ENCODE measurements around the gene ERLEC1.

ERLEC1 gene

GRCh38 chr2:53865264-53865663 lies 78.4 kb downstream of the ERLEC1 start:
- H3K36me3 ChIP-seq: peaks cover 5% of the 10 kb centered on the region
- no peaks in the 10 kb centered on the region for H3K27me3 ChIP-seq
- DNase-seq: no peak
- no peak overlapping the region for H3K4me3 ChIP-seq (ENCODE audit: low read depth, low read length)
- TF ChIP-seq, protein P1, sequence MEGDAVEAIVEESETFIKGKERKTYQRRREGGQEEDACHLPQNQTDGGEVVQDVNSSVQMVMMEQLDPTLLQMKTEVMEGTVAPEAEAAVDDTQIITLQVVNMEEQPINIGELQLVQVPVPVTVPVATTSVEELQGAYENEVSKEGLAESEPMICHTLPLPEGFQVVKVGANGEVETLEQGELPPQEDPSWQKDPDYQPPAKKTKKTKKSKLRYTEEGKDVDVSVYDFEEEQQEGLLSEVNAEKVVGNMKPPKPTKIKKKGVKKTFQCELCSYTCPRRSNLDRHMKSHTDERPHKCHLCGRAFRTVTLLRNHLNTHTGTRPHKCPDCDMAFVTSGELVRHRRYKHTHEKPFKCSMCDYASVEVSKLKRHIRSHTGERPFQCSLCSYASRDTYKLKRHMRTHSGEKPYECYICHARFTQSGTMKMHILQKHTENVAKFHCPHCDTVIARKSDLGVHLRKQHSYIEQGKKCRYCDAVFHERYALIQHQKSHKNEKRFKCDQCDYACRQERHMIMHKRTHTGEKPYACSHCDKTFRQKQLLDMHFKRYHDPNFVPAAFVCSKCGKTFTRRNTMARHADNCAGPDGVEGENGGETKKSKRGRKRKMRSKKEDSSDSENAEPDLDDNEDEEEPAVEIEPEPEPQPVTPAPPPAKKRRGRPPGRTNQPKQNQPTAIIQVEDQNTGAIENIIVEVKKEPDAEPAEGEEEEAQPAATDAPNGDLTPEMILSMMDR (IDR thresholded peaks at IDR 0.05; ENCODE audit: low read depth, low read length): no peak
- H3K4me1 ChIP-seq: no peaks in the 10 kb centered on the region
- no peaks in the 10 kb centered on the region for H3K9me3 ChIP-seq

GRCh38 chr2:53865962-53866361 lies 79.1 kb downstream of the ERLEC1 start:
- TF ChIP-seq, protein P1 (IDR thresholded peaks at IDR 0.05; ENCODE audit: low read depth, low read length): no peak
- H3K9me3 ChIP-seq: no peaks in the 10 kb centered on the region
- no peaks in the 10 kb centered on the region for H3K27me3 ChIP-seq
- no peaks in the 10 kb centered on the region for H3K4me1 ChIP-seq
- H3K4me3 ChIP-seq (ENCODE audit: low read depth, low read length): no peak overlapping the region
- peaks cover 5% of the 10 kb centered on the region for H3K36me3 ChIP-seq
- no peak for DNase-seq

DNA sequence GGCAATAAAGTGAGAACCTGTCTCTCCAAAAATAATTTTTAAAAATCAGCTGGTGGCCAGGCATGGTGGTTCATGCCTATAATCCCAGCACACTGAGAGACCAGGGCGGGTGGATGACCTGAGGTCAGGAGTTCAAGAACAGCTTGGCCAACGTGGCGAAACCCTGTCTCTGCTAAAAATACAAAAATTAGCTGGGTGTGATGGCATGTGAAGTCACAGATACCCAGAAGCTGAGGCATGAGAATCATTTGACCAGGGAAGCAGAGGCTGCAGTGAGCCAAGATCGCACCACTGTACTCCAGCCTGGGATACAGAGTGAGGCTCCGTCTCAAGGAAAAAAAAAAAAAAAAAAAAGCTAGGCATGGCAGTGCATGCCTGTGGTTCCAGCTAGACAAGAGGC lies 80.3 kb downstream of the ERLEC1 start:
- DNase-seq: no peak
- Histone ChIP-seq H3K4me3 (ENCODE audit: low read depth, low read length) (no peak overlapping the region), H3K36me3 (peaks cover 5% of the 10 kb centered on the region), H3K4me1 (no peaks in the 10 kb centered on the region), H3K27me3 (no peaks in the 10 kb centered on the region), H3K9me3 (no peaks in the 10 kb centered on the region)
- TF ChIP-seq, protein P1 (IDR thresholded peaks at IDR 0.05; ENCODE audit: low read depth, low read length): no peak

GRCh38 chr2:53867773-53868172 lies 80.9 kb downstream of the ERLEC1 start:
- no peak overlapping the region for H3K4me3 ChIP-seq (ENCODE audit: low read depth, low read length)
- TF ChIP-seq, protein P1 (IDR thresholded peaks at IDR 0.05; ENCODE audit: low read depth, low read length): no peak
- DNase-seq: no peak
- H3K36me3 ChIP-seq: peaks cover 5% of the 10 kb centered on the region
- no peaks in the 10 kb centered on the region for H3K4me1 ChIP-seq
- no peaks in the 10 kb centered on the region for H3K27me3 ChIP-seq
- no peaks in the 10 kb centered on the region for H3K9me3 ChIP-seq

Measured in BE2C (cell line).